GM12874 (cell line): ENCODE results near the gene TP63.

Source experiments
- CTCF ChIP-seq: IDR thresholded peaks from 2 replicates; pipeline ENCODE4 v1.5.1; 2011; ENCODE audit warnings: low read depth, mild to moderate bottlenecking, control low read depth, low read length, moderate library complexity; ENCODE audit not compliant: insufficient read depth

TP63 gene

GRCh38 chr3:189631373-189631408, at the start of gene TP63:
Gene TP63 (plus strand): TSS chr3:189631389. CDS start chr3:189631516, 127 bp downstream.
- TF ChIP-seq CTCF, result no peak

GRCh38 chr3:189582179-189582578, 49.0 kb upstream of the TP63 start:
- no peak for TF ChIP-seq CTCF

GRCh38 chr3:189584645-189585044, 46.5 kb upstream of the TP63 start:
- TF ChIP-seq CTCF, result no peak

- TF ChIP-seq CTCF, result no peak
Measured at GRCh38 chr3:189586941-189587663, 44.1 kb upstream of the TP63 start.

- no peak for TF ChIP-seq CTCF
Measured at GRCh38 chr3:189587664-189588040, 43.5 kb upstream of the TP63 start.

- TF ChIP-seq CTCF, result no peak
Measured at GRCh38 chr3:189588070-189588469, 43.1 kb upstream of the TP63 start.

- TF ChIP-seq CTCF, result no peak
Measured at GRCh38 chr3:189588475-189589178, 42.6 kb upstream of the TP63 start.
